ENCODE data around the gene C9orf43.
A peak's percentile ranks its signal among the peaks of the same experiment; 100 is the strongest.
"Not testable (repeated sequence)": the region's sequence is repeated elsewhere in the genome, so short reads cannot be mapped to it uniquely, and the experiment has no call there.

Gene C9orf43

GRCh38 chr9:113372059-113372458 is 38.5 kb upstream of the C9orf43 start:
- no peaks in the 10 kb centered on the region for H3K27me3 ChIP-seq (ENCODE audit: control insufficient read depth in 2 of 2, insufficient read depth in 2 of 2, low read length in 2 of 2)
- peaks cover 22 to 28% of the 10 kb centered on the region in 2 donors for H3K36me3 ChIP-seq (ENCODE audit: control insufficient read depth in 2 of 2, insufficient read depth in 2 of 2, low read length in 2 of 2)
- H3K27ac ChIP-seq (ENCODE audit: low read depth in 2 of 2, low read length in 2 of 2): no peak overlapping the region
- no peak overlapping the region for H3K4me3 ChIP-seq (ENCODE audit: low read length in 2 of 2)
- no peaks in the 10 kb centered on the region for H3K9me3 ChIP-seq (ENCODE audit: control insufficient read depth in 2 of 2, low read length in 2 of 2)
- H3K4me1 ChIP-seq (ENCODE audit: control insufficient read depth in 2 of 2, insufficient read depth in 2 of 2, low read length in 2 of 2): peaks cover 20 to 24% of the 10 kb centered on the region in 2 donors
- H3K9ac ChIP-seq (ENCODE audit: low read depth in 1 of 2, low read length in 2 of 2): no peak overlapping the region

GRCh38 chr9:113373256-113373655 is 37.3 kb upstream of the C9orf43 start:
- no peak overlapping the region for H3K9ac ChIP-seq (ENCODE audit: low read depth in 1 of 2, low read length in 2 of 2)

GRCh38 chr9:113373676-113374392 is 36.7 kb upstream of the C9orf43 start:
- H3K4me1 ChIP-seq (ENCODE audit: control insufficient read depth in 2 of 2, insufficient read depth in 2 of 2, low read length in 2 of 2): peaks cover 24 to 26% of the 10 kb centered on the region in 2 donors
- H3K9ac ChIP-seq (ENCODE audit: low read depth in 1 of 2, low read length in 2 of 2): no peak overlapping the region

More at GRCh38 chr9:113373256-113373655, 37.3 kb upstream of the C9orf43 start:
- peaks cover 22 to 28% of the 10 kb centered on the region in 2 donors for H3K36me3 ChIP-seq (ENCODE audit: control insufficient read depth in 2 of 2, insufficient read depth in 2 of 2, low read length in 2 of 2)
- no peak overlapping the region for H3K27ac ChIP-seq (ENCODE audit: low read depth in 2 of 2, low read length in 2 of 2)
- peaks cover 24 to 26% of the 10 kb centered on the region in 2 donors for H3K4me1 ChIP-seq (ENCODE audit: control insufficient read depth in 2 of 2, insufficient read depth in 2 of 2, low read length in 2 of 2)
- H3K4me3 ChIP-seq (ENCODE audit: low read length in 2 of 2): no peak overlapping the region
- H3K9me3 ChIP-seq (ENCODE audit: control insufficient read depth in 2 of 2, low read length in 2 of 2): no peaks in the 10 kb centered on the region
- no peaks in the 10 kb centered on the region for H3K27me3 ChIP-seq (ENCODE audit: control insufficient read depth in 2 of 2, insufficient read depth in 2 of 2, low read length in 2 of 2)

GRCh38 chr9:113375057-113376023 is 35.2 kb upstream of the C9orf43 start:
- no peaks in the 10 kb centered on the region for H3K27me3 ChIP-seq (ENCODE audit: control insufficient read depth in 2 of 2, insufficient read depth in 2 of 2, low read length in 2 of 2)
- no peaks in the 10 kb centered on the region for H3K9me3 ChIP-seq (ENCODE audit: control insufficient read depth in 2 of 2, low read length in 2 of 2)
- peak overlapping the region; percentile 95 to 97 for H3K27ac ChIP-seq (ENCODE audit: low read depth in 2 of 2, low read length in 2 of 2)
- H3K4me3 ChIP-seq (ENCODE audit: low read length in 2 of 2): peak overlapping the region; percentile 84 to 92
- peaks cover 22 to 28% of the 10 kb centered on the region in 2 donors for H3K36me3 ChIP-seq (ENCODE audit: control insufficient read depth in 2 of 2, insufficient read depth in 2 of 2, low read length in 2 of 2)
- peaks cover 24 to 36% of the 10 kb centered on the region in 2 donors for H3K4me1 ChIP-seq (ENCODE audit: control insufficient read depth in 2 of 2, insufficient read depth in 2 of 2, low read length in 2 of 2)
- H3K9ac ChIP-seq (ENCODE audit: low read depth in 1 of 2, low read length in 2 of 2): peak overlapping the region; percentile 89 to 97

More at GRCh38 chr9:113373676-113374392, 36.7 kb upstream of the C9orf43 start:
- Histone ChIP-seq H3K27ac (ENCODE audit: low read depth in 2 of 2, low read length in 2 of 2) (no peak overlapping the region), H3K4me3 (ENCODE audit: low read length in 2 of 2) (no peak overlapping the region), H3K27me3 (ENCODE audit: control insufficient read depth in 2 of 2, insufficient read depth in 2 of 2, low read length in 2 of 2) (no peaks in the 10 kb centered on the region), H3K36me3 (ENCODE audit: control insufficient read depth in 2 of 2, insufficient read depth in 2 of 2, low read length in 2 of 2) (peaks cover 22 to 28% of the 10 kb centered on the region in 2 donors), H3K9me3 (ENCODE audit: control insufficient read depth in 2 of 2, low read length in 2 of 2) (no peaks in the 10 kb centered on the region)

DNA sequence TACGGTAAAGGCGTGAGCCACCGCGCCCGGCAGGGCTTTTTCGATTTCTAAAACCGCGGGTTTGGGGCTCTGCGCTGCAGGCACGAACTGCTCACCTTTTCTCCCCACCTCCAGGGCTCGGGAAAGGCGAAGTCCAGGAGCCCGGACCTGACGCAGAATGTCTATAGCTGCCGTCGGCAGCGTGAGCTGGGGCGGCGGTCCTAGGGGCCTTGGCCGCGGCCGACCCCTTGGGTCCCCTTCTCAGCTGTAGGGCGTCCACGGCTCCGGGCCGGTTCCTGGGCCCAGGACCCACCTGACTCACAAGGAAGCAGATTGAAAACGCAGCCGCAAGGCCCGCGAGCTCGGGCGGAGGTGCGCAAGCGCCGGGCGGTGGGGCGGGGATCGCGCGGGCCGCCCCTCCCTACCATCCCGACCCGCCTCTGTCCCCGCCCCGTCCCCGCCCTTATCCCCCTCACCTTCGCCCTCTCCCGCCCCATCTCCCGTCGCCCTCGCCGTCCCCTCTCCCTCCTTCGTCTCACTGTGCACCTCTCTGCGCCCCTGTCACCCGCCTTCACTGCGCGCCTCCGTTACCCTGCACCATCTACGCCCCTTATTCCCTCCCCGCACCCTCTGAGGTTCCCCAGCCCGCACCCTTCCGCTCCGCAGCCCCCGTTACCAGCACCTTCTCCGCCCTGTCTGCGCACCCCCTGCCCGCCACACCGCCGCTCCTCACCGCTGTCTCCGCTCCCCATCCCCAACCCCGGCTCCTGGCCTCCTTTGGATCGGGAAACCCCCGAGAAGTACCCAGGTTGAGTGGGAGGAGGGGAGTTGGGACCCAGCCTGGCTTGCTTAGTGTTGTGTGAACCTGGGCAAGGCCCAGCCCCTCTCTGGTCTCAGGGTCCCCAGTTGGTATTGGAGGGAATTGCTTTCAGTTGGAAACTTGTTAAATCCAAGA is 33.6 kb upstream of the C9orf43 start, which contains the start of gene HDHD3:
Gene HDHD3 (minus strand): TSS at position 353 of the 934 bp plus-strand sequence. CDS start 2,632 bp downstream, outside the sequence.
- peak within 1 kb of the TSS; percentile 89 to 97 for H3K9ac ChIP-seq (ENCODE audit: low read depth in 1 of 2, low read length in 2 of 2)
- peak within 1 kb of the TSS; percentile 95 to 97 for H3K27ac ChIP-seq (ENCODE audit: low read depth in 2 of 2, low read length in 2 of 2)
- H3K27me3 ChIP-seq (ENCODE audit: control insufficient read depth in 2 of 2, insufficient read depth in 2 of 2, low read length in 2 of 2): no peaks in the 10 kb centered on the region
- peaks cover 31 to 46% of the 10 kb centered on the region in 2 donors for H3K4me1 ChIP-seq (ENCODE audit: control insufficient read depth in 2 of 2, insufficient read depth in 2 of 2, low read length in 2 of 2)
- peaks cover 22 to 28% of the 10 kb centered on the region in 2 donors for H3K36me3 ChIP-seq (ENCODE audit: control insufficient read depth in 2 of 2, insufficient read depth in 2 of 2, low read length in 2 of 2)
- peak within 1 kb of the TSS; percentile 84 to 92 for H3K4me3 ChIP-seq (ENCODE audit: low read length in 2 of 2)
- H3K9me3 ChIP-seq (ENCODE audit: control insufficient read depth in 2 of 2, low read length in 2 of 2): no peaks in the 10 kb centered on the region

DNA sequence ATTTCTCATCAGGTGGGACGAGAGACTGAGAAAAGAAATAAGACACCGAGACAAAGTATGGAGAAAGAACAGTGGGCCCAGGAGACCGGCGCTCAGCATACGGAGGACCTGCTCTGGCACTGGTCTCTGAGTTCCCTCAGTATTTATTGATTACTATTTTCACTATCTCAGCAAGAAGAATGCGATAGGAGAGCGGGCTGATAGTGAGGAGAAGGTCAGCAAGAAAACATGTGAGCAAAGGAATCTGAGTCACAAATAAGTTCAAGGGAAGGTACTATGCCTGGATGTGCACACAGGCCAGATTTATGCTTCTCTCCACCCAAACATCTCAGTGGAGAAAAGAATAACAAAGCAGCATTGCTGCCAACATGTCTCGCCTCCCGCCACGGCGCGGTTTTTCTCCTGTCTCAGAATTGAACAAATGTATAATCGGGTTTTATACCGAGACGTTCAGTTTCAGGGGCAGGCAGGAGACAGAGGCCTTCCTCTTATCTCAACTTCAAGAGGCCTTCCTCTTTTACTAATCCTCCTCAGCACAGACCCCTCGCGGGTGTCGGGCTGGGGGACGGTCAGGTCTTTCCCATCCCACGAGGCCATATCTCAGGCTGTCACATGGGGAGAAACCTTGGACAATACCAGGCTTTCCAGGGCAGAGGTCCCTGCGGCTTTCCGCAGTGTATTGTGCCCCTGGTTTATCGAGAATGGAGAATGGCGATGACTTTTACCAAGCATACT is 31.3 kb upstream of the C9orf43 start:
- Histone ChIP-seq H3K9ac (ENCODE audit: low read depth in 1 of 2, low read length in 2 of 2) (peak overlapping the region in 1 of 2 donors; percentile 16), H3K4me1 (ENCODE audit: control insufficient read depth in 2 of 2, insufficient read depth in 2 of 2, low read length in 2 of 2) (peaks cover 24 to 48% of the 10 kb centered on the region in 2 donors), H3K27ac (ENCODE audit: low read depth in 2 of 2, low read length in 2 of 2) (peak overlapping the region in 1 of 2 donors; percentile 90)
- H3K4me3 ChIP-seq (ENCODE audit: low read length in 2 of 2); H3K27me3 ChIP-seq (ENCODE audit: control insufficient read depth in 2 of 2, insufficient read depth in 2 of 2, low read length in 2 of 2); H3K9me3 ChIP-seq (ENCODE audit: control insufficient read depth in 2 of 2, low read length in 2 of 2); H3K36me3 ChIP-seq (ENCODE audit: control insufficient read depth in 2 of 2, insufficient read depth in 2 of 2, low read length in 2 of 2): not testable (repeated sequence)

DNA sequence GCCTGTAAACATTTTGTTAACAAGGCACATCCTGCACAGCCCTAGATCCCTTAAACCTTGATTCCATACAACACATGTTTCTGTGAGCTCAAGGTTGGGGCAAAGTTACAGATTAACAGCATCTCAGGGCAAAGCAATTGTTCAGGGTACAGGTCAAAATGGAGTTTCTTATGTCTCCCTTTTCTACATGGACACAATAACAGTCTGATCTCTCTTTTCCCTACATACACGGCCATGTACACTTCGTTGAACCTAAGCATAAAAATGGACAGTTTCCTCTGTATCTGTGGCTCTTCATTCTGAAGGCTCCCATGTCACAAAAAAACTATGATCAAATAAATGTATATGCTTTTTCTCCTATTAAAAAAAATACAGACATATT is 30.7 kb upstream of the C9orf43 start:
- peak overlapping the region in 1 of 2 donors; percentile 90 for H3K27ac ChIP-seq (ENCODE audit: low read depth in 2 of 2, low read length in 2 of 2)
- not testable (repeated sequence) for H3K4me3 ChIP-seq (ENCODE audit: low read length in 2 of 2); H3K27me3 ChIP-seq (ENCODE audit: control insufficient read depth in 2 of 2, insufficient read depth in 2 of 2, low read length in 2 of 2); H3K9me3 ChIP-seq (ENCODE audit: control insufficient read depth in 2 of 2, low read length in 2 of 2); H3K9ac ChIP-seq (ENCODE audit: low read depth in 1 of 2, low read length in 2 of 2); H3K36me3 ChIP-seq (ENCODE audit: control insufficient read depth in 2 of 2, insufficient read depth in 2 of 2, low read length in 2 of 2)
- H3K4me1 ChIP-seq (ENCODE audit: control insufficient read depth in 2 of 2, insufficient read depth in 2 of 2, low read length in 2 of 2): peaks cover 19 to 44% of the 10 kb centered on the region in 2 donors

DNA sequence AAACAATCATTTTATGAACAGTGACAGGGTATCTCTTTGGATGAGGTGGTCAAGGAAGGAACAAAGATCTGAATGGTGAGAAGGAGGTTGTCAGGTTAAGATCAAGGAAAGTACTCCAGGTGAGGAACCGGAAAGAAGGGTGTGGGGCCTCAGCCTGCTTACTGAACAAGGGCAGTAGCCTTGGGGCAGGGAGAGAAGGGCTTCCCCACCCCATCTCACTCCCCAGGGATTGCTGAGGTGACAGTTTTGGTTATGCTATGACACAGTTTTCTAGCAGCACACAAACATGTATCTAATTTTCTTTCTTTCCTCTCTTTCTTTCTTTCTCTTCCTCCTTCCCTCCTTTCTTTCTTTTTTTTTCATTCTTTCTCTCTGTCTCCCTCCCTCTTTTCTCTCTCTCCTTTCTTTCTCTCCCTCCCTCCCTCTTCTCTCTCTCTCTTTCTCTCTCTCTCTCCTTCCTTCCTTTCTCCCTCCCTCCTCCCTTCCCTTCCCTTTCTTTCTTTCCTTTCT is 29.6 kb upstream of the C9orf43 start:
- Histone ChIP-seq H3K9me3 (ENCODE audit: control insufficient read depth in 2 of 2, low read length in 2 of 2) (no peaks in the 10 kb centered on the region), H3K4me3 (ENCODE audit: low read length in 2 of 2) (no peak overlapping the region), H3K9ac (ENCODE audit: low read depth in 1 of 2, low read length in 2 of 2) (peak overlapping the region in 1 of 2 donors; percentile 71), H3K27me3 (ENCODE audit: control insufficient read depth in 2 of 2, insufficient read depth in 2 of 2, low read length in 2 of 2) (no peaks in the 10 kb centered on the region), H3K4me1 (ENCODE audit: control insufficient read depth in 2 of 2, insufficient read depth in 2 of 2, low read length in 2 of 2) (peaks cover 12 to 39% of the 10 kb centered on the region in 2 donors), H3K36me3 (ENCODE audit: control insufficient read depth in 2 of 2, insufficient read depth in 2 of 2, low read length in 2 of 2) (peaks cover 0 to 4% of the 10 kb centered on the region in 2 donors), H3K27ac (ENCODE audit: low read depth in 2 of 2, low read length in 2 of 2) (peak overlapping the region; percentile 89 to 90)

- Histone ChIP-seq H3K9ac (ENCODE audit: low read depth in 1 of 2, low read length in 2 of 2) (peak overlapping the region in 1 of 2 donors; percentile 71), H3K27ac (ENCODE audit: low read depth in 2 of 2, low read length in 2 of 2) (peak overlapping the region; percentile 89 to 90), H3K4me1 (ENCODE audit: control insufficient read depth in 2 of 2, insufficient read depth in 2 of 2, low read length in 2 of 2) (peaks cover 14 to 40% of the 10 kb centered on the region in 2 donors)
Measured at GRCh38 chr9:113381441-113381840, 29.1 kb upstream of the C9orf43 start.

More at GRCh38 chr9:113381441-113381840, 29.1 kb upstream of the C9orf43 start:
- H3K4me3 ChIP-seq (ENCODE audit: low read length in 2 of 2); H3K36me3 ChIP-seq (ENCODE audit: control insufficient read depth in 2 of 2, insufficient read depth in 2 of 2, low read length in 2 of 2); H3K27me3 ChIP-seq (ENCODE audit: control insufficient read depth in 2 of 2, insufficient read depth in 2 of 2, low read length in 2 of 2); H3K9me3 ChIP-seq (ENCODE audit: control insufficient read depth in 2 of 2, low read length in 2 of 2): not testable (repeated sequence)

Data from mucosa of rectum (tissue), 2 donors.